RPMI7951 (cell line): Measurements from ENCODE around the gene CX3CL1. TPM values are rescaled to one million over a fixed set of nuclear protein-coding genes. Genes with fewer than 3 reads are reported as not detected.
A peak's percentile ranks its signal among the peaks of the same experiment; 100 is the strongest.
"Not testable (repeated sequence)": the region's sequence is repeated elsewhere in the genome, so short reads cannot be mapped to it uniquely, and the experiment has no call there.

Experiments
- DNase-seq: peaks from one replicate; pipeline ENCODE4 v3.0.0-alpha.2; 2012; ENCODE audit warnings: low read depth
- total RNA-seq: library from RNA; depleted of rRNA; stranded (reverse); fragments of >200 nt; shearing (Covaris generic); gene quantifications from 2 replicates; pipeline ENCODE4 v1.2.3, GENCODE V29; 2014

Gene CX3CL1
- total RNA-seq, 1 experiment from 2014 or later = 0.36 TPM

DNA sequence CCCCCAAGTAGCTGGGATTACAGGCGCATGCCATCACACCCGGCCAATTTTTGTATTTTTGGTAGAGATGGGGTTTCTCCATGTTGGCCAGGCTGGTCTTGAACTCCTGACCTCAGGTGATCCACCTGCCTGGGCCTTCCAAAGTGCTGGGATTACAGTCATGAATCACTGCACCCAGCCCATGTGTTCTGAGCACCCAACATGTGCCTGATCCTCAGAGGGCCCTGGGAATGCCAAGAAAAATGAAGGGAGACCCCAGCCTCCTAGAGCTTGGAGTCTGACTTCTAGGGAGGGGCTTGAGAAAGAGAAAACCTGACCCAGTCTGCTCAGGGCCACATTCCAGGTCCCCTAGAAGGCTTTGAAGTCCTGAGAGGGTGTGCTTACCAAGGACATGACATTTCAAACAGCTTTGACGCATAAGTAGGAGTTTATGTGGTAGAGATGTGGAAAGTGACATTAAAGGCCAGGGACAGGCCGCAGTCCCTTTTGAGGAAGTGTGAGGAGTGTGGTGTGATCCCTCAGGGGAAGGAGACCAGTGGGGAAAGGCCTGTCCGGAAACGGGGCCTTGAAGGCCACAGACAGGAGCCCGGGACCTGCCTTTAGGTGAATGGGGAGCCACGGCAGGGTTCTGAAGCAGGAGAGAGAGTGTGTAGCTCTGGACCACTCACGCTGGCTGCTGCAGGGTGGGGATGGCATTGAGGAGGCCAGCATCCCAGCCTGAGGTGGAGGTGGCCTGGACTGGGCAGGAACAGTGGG lies 14.8 kb upstream of the CX3CL1 start:
- no peak for DNase-seq

DNA sequence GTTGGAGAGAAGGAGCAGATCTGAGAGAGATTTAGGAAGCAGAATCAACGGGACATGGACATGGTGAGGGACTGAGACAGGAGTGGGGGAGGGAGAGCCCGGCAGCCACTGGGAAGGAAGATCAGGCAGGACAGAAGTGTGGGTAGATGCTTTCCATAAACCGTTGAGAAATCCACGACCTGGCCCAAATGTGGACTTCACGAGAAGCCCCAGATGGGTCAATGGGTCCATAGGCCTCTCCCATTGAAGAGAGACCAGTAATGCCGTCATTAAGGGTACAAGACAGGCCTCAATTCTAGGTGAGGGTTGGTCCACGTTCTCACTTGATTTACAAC lies 14.2 kb upstream of the CX3CL1 start:
- no peak for DNase-seq

DNA sequence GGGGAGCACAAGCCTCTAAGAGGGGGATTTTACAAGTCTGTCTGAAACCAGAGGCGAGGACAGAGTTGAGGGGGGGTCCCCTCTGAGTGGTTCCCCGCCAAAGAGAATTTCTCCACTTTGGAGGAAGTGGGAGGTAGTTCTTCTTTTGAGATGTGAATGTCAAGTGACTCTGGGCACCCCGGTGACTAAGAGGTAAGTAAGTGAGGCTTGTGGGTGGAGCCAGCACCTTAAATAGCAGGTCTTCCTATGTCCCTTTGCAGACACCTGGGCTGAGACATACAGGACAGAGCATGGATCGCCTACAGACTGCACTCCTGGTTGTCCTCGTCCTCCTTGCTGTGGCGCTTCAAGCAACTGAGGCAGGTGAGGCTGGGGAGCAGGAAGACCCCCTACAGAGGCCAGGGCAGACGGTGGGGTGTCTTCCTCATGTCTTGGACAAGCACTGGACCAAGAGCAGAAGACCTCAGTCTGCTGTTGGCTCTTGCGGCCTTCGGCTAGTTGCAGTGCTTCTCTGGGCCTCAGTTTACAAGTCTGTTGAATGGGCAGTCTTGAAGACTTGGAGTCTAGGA lies 13.7 kb upstream of the CX3CL1 start, which contains the start of gene CCL22:
Gene CCL22 (plus strand): TSS at position 257 of the 569 bp plus-strand sequence. CDS start 34 bp downstream, at position 291.
- no peak for DNase-seq

DNA sequence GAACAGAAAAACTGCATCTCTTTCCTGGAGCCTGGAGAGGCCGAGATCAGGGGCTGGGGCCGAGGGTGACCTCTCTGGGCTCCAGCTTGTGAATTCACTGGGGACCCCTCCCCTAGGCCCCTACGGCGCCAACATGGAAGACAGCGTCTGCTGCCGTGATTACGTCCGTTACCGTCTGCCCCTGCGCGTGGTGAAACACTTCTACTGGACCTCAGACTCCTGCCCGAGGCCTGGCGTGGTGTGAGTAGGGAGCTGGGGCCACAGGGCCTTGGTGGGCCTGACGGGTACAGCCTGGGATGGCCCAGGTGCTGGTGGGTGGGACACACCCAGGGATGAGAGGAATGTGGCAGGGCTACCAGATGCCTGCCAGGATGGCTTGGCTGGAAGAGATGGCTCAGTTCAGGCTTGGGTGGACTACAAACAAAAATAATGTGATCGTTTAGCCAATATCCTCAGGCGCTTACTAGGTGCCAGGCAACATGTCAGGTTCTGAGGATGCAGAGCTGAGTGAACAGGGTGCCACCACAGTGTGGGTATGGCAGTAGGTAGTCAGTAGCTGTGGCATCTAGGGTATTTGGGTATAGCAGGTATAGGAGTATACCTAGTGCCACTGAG lies 11.9 kb upstream of the CX3CL1 start:
- DNase-seq = no peak

DNA sequence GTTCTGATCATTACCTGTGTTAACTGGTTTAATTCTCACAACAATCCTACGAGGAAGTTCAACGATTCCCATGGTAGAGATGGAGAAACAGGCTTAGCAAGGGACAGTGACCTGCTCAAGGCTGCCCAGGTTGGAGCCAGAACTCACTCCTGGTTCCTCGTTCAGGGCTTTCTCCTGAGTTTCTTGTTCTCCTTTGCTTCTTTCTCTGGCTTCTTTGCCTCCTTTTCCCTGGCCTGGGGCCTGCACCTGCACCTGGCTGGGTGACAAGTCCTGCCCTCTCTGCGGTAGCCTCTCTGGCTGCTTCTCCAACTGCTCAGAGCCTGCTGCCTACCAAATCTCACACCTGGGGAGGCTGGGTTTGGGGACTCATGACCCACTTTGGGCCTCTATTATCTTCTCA lies 10.9 kb upstream of the CX3CL1 start:
- DNase-seq = no peak

DNA sequence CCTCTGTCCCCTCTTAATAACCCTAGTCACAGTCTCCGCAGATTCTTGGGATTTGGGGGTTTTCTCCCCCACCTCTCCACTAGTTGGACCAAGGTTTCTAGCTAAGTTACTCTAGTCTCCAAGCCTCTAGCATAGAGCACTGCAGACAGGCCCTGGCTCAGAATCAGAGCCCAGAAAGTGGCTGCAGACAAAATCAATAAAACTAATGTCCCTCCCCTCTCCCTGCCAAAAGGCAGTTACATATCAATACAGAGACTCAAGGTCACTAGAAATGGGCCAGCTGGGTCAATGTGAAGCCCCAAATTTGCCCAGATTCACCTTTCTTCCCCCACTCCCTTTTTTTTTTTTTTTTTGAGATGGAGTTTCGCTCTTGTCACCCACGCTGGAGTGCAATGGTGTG lies 8.1 kb upstream of the CX3CL1 start:
- DNase-seq = no peak

DNA sequence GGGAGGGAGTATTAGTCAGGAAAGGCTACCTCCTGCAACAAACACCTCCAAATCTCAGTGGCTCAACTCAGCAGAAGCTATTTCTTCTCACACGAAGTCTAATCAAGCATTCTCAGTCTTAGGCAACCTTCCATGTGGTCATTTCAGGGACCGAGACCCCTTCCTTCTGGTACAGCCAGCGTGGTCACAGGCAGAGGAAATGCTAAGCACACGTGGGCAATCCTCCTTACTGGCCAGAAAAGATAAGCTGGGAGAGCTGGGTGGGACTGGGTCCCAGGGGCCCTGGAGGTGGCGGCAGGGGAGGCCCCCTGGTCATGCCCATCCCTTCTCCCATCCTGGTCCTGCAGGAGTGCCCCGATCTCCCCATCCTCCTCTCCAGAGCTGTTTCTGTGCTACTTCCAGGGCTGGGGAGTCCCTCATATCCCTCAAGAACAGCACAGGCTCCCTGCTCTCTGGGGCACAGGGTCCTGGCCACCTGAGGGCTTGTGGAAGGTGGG lies 5.7 kb upstream of the CX3CL1 start:
- DNase-seq = no peak

DNA sequence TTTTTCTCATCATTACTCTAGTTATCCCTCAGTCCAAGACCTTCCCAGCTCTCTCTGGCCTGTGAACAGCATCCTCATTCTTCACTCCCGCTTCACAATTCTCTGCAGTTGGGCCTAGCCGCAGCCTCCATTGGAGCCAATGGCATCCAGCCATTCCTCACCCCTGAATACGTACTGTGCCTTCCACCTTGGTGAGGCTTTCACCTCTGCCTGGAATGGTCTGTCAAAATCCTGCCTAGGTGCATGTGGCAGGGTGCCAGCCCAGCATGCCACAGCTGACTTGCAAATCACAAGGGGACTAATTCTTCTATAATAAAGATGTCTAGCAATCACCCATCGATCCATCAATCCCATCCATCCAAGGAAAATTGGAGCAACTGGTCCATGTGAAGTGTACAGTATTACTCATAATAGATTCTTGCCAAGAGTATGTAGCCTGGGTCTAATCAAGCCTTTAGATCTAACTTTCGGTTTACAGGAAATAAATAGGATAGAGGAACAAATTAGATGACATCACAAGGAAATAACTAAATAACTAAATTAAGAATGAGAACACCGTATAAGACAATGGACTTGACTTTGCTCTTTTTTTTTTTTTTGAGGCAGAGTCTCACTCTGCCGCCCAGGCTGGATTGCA lies 5.1 kb upstream of the CX3CL1 start:
- peak; percentile 68 for DNase-seq

DNA sequence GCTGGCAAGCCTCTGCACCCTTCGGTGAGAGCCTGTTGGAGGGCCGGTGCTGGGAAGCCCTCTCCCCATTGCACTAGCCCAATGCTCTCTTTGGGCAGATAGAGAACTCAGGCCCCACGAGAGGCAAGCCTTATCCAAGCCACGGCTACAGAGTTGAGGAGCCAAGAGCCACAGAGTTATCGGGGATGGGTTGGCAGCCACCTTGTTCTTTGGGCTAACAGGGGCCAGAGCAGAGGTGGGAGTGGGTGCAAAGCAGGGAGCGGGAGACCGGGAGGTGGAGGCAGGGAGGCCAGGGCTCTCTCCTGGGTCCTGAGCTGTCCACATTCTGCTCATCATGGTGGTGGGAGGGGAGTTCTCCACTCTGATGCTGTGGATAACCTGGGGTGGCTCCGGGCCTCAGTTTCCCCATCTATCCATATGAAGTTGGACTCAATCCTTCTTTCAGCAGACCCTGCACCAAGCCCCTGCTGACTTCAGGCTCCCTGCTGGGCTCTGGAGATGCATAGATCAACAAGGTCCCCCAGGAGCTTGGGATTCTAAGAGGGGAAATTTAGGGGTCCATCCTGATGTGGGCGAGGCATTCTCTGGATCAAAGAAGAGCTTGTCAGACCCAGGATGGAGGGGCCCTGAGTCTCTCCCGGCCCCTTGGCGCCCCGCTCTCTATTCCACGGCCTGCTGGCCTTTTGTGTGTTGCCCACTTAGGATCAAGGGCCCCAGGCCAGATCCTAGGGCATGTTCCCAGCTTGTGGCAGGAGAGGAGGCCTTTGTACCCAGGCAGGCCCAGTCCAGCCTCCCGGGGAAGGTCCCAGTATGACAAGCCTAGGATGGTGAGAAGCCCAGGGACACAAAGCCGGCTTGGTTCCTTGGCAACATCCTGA lies 557 bp upstream of the CX3CL1 start:
- DNase-seq = no peak

DNA sequence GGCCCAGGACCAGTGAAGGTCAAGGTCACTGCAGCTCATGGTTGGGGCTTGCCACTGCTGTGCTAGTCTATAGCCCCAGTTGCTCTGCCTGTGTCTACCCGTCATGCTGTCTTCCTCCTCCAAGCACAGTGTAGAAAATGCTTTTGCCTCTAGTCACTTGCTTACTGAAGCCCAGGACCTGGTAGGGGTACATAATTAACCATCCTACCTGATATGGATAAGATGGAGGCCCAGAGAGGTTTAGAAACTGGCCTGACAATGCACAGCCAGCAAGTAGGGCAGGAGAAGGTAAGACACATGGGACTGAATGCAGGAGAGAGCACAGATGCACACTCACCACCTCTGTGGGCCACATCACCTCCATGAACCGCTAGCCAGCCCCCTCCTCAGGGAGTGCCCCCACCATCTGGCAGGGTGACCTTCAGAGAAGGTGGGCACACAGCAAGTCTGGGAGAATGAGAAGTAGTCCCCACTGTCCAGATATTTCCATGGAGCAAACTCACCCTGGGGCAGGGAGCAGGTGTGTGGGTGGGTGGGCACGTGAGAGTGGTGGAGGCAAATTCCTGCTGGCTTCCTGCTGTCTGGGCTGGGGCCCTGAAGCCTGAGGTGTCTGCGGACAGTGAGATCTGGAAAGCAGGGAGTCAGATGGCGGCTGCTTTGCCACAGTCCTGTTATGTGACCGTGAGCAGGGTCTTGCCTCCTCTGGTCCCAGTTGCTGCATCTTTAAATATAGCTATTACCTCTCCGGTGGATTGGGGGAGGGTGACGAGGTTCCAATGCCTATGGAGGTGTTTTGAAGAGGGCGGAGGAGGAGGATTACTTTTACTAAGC lies 1.0 kb downstream of the CX3CL1 start:
- DNase-seq = no peak

DNA sequence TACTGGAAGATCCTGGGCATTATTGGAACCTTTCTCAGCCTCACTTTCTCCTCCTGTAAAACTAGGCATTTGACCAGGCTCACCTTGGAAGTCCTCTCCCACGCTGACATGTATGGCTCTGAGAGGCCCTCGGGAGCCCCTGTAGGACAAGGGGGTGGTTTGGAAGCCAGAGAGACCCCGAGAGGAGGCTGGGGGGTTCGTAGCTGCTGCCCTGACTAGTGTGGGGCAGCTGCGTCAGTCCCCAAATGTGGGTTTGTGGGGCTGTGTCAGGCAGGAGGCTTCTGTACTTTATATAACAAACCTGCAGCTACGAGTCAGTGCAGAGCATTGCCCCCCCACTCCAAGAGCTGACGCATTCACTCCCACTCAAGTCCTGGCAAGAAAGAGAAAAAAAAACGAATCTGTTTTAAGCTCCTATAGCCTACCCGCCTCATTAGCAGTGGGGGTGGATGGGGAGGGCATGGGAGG lies 1.8 kb downstream of the CX3CL1 start:
- DNase-seq = no peak

DNA sequence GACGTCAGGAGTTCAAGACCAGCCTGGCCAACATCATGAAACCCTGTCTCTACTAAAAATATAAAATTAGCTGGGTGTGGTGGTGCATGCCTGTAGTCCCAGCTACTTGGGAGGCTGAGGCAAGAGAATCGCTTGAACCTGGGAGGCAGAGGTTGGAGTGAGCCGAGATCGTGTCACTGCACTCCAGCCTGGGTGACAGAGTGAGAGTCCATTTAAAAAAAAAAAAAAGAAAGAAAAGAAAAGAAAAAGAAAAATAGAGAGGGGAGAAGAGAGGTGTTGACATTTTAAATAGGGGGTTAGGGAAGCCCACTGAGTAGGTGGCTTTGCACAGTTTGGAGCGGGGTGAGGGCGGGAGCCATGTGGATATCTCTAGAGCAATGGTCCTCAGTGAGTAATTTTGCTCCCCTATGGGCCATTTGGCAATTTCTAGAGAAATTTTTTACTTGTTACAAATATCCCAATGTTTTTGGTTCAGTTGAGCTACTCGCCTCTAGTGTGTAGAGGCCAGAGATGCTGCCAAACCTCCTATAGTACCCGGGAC lies 2.7 kb downstream of the CX3CL1 start:
- DNase-seq = not testable (repeated sequence)

DNA sequence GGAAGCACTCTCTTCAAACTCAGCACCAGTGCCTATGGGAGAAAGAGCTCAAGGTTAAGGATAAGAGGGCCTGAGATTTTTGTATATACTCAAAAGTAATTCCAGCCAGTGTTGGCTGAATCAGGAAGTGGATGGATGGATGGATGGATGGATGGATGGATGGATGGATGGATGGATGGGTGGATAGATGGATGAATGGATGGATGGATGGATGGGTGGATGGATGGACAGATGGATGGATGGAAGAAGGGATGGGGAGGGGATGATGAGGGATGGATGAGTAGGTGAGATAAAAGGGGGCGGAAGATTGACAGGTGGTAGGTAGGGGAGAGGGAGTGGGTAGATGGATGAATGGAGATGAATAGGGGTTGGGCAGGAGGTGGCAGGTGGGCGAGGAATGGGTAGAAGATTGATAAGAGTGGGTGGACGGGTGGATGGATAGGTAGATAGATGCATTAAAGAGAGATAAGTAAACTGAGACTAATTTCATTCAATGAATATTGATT lies 4.1 kb downstream of the CX3CL1 start:
- DNase-seq = no peak

DNA sequence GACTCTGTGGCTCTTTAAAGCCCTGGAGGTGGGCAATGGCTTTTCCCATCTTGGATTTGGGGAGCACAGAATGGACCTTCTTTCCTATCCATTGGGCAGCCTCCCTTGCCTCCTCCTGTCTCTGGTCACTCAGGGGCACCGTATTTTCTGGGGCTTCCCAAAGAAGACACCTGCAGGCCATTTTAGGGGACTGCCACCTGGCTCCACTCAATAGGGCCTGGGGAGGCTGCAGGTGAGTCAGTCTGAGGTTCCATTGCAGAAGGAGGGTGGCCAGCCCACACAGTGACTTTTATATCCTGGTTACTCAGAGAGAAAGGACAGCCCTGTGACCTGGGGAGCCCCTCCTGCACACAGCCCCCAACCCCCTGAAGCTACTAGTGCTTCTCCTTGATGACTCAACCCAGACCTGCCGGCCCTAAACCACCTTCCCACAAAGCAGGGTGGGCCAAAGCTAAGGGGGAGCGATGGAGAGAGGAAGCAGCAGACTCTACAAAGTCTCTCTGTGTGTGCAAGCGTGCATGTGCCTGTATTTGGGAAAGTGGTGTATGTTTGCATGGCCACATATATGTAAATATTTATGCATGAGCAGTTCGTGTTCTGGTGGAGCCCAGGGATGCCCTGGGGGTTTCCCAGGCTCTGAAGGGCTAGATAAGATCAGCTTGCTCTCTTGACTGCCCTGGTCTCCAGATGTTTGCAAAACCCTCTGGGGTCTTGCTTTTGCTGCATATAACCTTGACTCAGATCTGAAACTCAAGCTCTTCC lies 5.0 kb downstream of the CX3CL1 start:
- peak; percentile 87 for DNase-seq

DNA sequence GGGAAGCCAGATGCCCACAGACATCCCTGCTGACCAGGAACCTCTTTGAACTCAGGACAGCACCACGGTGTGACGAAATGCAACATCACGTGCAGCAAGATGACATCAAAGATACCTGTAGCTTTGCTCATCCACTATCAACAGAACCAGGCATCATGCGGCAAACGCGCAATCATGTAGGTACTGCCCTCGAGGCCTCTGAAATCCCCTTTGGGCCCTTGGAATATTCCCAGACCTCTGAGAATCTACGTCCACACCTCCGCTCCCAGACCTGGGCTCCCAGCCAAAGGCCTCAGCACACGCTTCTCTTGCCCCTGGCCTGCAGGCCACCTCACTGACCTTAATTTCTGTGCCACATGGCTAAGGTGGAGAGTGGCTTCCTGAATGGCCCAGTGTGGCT lies 7.3 kb downstream of the CX3CL1 start:
- DNase-seq = peak; percentile 58

DNA sequence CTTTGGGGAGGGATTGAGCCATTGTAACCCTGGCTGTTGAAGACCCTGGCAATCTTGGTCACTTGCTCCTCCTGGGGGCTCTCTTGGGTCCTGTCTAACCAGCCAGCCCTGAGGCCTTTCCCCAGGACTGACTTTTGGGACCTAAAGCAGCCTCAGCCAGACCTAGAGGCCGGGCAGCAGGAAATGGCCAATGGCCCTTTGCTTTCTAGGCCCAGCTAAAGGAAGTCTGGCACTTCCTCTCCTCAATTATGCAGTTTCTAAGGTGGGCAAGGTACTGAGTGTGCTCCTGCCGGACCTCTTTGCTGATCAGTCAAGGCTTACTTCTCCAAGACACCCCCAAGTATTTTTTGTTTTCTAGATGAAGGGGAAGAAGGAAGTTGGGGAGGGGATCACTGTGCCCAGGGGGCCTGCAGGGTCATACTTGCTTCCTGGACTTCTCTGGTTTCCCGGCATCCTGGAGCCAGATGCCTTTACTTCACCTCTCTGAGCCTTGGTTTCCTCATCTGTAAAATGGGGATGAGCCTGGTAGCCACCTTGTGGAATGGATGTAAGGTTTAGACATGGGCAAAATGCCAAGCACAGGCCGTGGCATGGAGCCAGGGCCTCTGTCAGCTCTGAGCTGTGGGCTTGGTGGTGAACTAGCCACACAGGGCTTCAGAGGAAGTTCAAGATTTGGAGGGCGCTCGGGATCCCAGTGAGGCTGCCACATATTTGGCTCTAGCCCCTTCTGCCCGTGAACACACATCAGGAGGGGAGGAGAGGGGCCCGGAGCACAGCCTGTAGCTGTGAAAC lies 8.6 kb downstream of the CX3CL1 start:
- DNase-seq = peak; percentile 30

DNA sequence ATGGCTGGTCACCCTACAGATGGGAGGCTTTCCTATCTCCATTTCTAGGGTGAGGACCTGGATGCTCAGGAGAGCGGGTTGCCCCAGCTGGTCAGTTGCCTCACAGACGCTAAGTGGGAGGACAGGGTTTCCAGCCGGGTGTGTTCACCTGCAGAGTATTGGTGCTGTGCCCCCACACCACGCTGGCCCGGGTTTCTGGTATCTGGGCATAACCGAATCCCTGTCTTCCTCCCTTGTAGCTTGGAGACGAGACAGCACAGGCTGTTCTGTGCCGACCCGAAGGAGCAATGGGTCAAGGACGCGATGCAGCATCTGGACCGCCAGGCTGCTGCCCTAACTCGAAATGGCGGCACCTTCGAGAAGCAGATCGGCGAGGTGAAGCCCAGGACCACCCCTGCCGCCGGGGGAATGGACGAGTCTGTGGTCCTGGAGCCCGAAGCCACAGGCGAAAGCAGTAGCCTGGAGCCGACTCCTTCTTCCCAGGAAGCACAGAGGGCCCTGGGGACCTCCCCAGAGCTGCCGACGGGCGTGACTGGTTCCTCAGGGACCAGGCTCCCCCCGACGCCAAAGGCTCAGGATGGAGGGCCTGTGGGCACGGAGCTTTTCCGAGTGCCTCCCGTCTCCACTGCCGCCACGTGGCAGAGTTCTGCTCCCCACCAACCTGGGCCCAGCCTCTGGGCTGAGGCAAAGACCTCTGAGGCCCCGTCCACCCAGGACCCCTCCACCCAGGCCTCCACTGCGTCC lies 9.7 kb downstream of the CX3CL1 start:
- DNase-seq = no peak
